HG03354 (cell line): ENCODE results near the gene NBPF11.
"Not testable (repeated sequence)": the region's sequence is repeated elsewhere in the genome, so short reads cannot be mapped to it uniquely, and the experiment has no call there.

Experiments used
- ATAC-seq: cut with Tn5 transposase; IDR thresholded peaks from one replicate; pipeline ENCODE4 v1.9.1; 2021; ENCODE audit warnings: mild to moderate bottlenecking; ENCODE audit not compliant: unreplicated experiment, poor library complexity, severe bottlenecking

Gene NBPF11

GRCh38 chr1:148060294-148060701 is 91.8 kb downstream of the NBPF11 start:
- peak; percentile 20 for ATAC-seq

GRCh38 chr1:148057384-148057783 is 94.7 kb downstream of the NBPF11 start:
- ATAC-seq = not testable (repeated sequence)
